HCT116 (cell line): Measurements from ENCODE around the gene ZNF112. TPM values are rescaled to one million over a fixed set of nuclear protein-coding genes. Genes with fewer than 3 reads are reported as not detected.

Source experiments
- ATAC-seq: fragments of 200-7000 bp; cut with Tn5 transposase; 2 replicates; pipeline ENCODE4 v1.9.1; 2020; ENCODE audit warnings: mild to moderate bottlenecking, moderate library complexity
- BruUV-seq: library from RNA; stranded (reverse); fragments of 400-500 nt; replicated peaks from 2 replicates; lab custom pipeline; 2021; lab: Mats Ljungman, UMichigan
- CTCF ChIA-PET: fragments of 300-600 bp; sonication (Branson Sonifier 250); formaldehyde crosslinking; loops from one replicate; lab custom pipeline; 2021; ENCODE audit warnings: antibody characterized with exemption; lab: Charles Lee
- POLR2A ChIA-PET: fragments of 300-600, 350-600 bp; sonication (Branson Sonifier 250); formaldehyde crosslinking; loops from one replicate; lab custom pipeline; 2021; ENCODE audit warnings: antibody characterized with exemption; lab: Charles Lee
- RAD21 ChIA-PET, 2 experiments: fragments of 300-600 bp; sonication (Branson Sonifier 250); formaldehyde crosslinking; loops; one replicate each; lab custom pipeline; 2023; ENCODE audit warnings: low total read pairs in 2 of 2; ENCODE audit not compliant: uncharacterized antibody in 2 of 2, unreplicated experiment in 2 of 2, low non-redundant PET in 1 of 2; lab: Charles Lee
- DNase-seq: peaks from one replicate; pipeline ENCODE4 v3.0.0-alpha.2; 2010; ENCODE audit warnings: low read depth, low spot score
- H2AFZ ChIP-seq: fragments of 200-600 bp; shearing (Covaris generic), sonication (generic); 2 replicates; pipeline ENCODE4 v1.6.1; 2017; ENCODE audit warnings: low read depth, mixed run types, mixed read lengths, antibody characterized with exemption, low read length; ENCODE audit not compliant: poor library complexity, severe bottlenecking
- H3K27ac ChIP-seq: 2 replicates; pipeline ENCODE4 v1.5.1; 2012; ENCODE audit warnings: low read depth, low read length
- H3K27me3 ChIP-seq: fragments of 200-600 bp; sonication (generic); 2 replicates; pipeline ENCODE4 v1.6.1; 2016; ENCODE audit warnings: mixed run types, low read length, mixed read lengths; ENCODE audit not compliant: insufficient read depth
- H3K36me3 ChIP-seq, 2 experiments: fragments of 200-500 bp in 1 of 2; fragments of 200-600 bp in 1 of 2; sonication (Bioruptor generic) in 1 of 2; sonication (generic) in 1 of 2; 2 replicates each; pipeline versions ENCODE4 v1.5.1 to v1.6.1; 2014 to 2016; ENCODE audit warnings: low read length in 2 of 2, inconsistent platforms in 1 of 2, mixed read lengths in 1 of 2, mixed run types in 1 of 2; ENCODE audit not compliant: insufficient read depth in 2 of 2, control insufficient read depth in 1 of 2
- H3K4me1 ChIP-seq, 2 experiments: fragments of 200-600 bp in 1 of 2; sonication (generic) in 1 of 2; 2 replicates each; pipeline versions ENCODE4 v1.5.1 to v1.6.1; 2012 to 2017; ENCODE audit warnings: low read length in 2 of 2, inconsistent platforms in 1 of 2, mild to moderate bottlenecking in 1 of 2, mixed read lengths in 1 of 2, mixed run types in 1 of 2, moderate library complexity in 1 of 2; ENCODE audit not compliant: insufficient read depth in 2 of 2, control insufficient read depth in 1 of 2
- H3K4me2 ChIP-seq: fragments of 200-600 bp; sonication (generic); 2 replicates; pipeline ENCODE4 v1.6.1; 2017; ENCODE audit warnings: mixed run types, low read length, mixed read lengths
- H3K4me3 ChIP-seq, 2 experiments: fragments of 200-600 bp in 1 of 2; sonication (generic) in 1 of 2; replicated peaks in 1 of 2; 2 replicates each; pipeline ENCODE4 v1.5.1; 2011 to 2016; ENCODE audit warnings: low read length in 2 of 2, control low read depth in 1 of 2, low read depth in 1 of 2, mild to moderate bottlenecking in 1 of 2, mixed read lengths in 1 of 2, mixed run types in 1 of 2
- H3K79me2 ChIP-seq: fragments of 200-600 bp; sonication (generic); 2 replicates; pipeline ENCODE4 v1.6.1; 2017; ENCODE audit warnings: mild to moderate bottlenecking, mixed run types, low read length, moderate library complexity, mixed read lengths; ENCODE audit not compliant: insufficient read depth
- H3K9ac ChIP-seq: fragments of 200-600 bp; sonication (generic); 2 replicates; pipeline ENCODE4 v1.6.1; 2016; ENCODE audit warnings: low read length, mixed read lengths
- H3K9me2 ChIP-seq: fragments of 200-600 bp; sonication (generic), shearing (Covaris generic); 2 replicates; pipeline ENCODE4 v1.6.1; 2017; ENCODE audit warnings: mixed run types, mild to moderate bottlenecking, moderate library complexity; ENCODE audit not compliant: insufficient read depth
- H3K9me3 ChIP-seq, 2 experiments: fragments of 200-500 bp in 1 of 2; fragments of 200-600 bp in 1 of 2; sonication (Bioruptor generic) in 1 of 2; sonication (generic) in 1 of 2; 2 replicates each; pipeline ENCODE4 v1.6.1; 2014 to 2017; ENCODE audit warnings: low read length in 2 of 2, mixed read lengths in 2 of 2, inconsistent platforms in 1 of 2, low read depth in 1 of 2, mild to moderate bottlenecking in 1 of 2, mixed run types in 1 of 2, moderate library complexity in 1 of 2; ENCODE audit not compliant: control insufficient read depth in 1 of 2, insufficient read depth in 1 of 2
- H4K20me1 ChIP-seq: fragments of 200-600 bp; sonication (generic), shearing (Covaris generic); 2 replicates; pipeline ENCODE4 v1.6.1; 2017; ENCODE audit warnings: mixed run types, mild to moderate bottlenecking, moderate library complexity; ENCODE audit not compliant: insufficient read depth
- CEBPB ChIP-seq: IDR thresholded peaks from 2 replicates; pipeline ENCODE4 v1.6.1; 2012; ENCODE audit warnings: low read depth
- EGR1 ChIP-seq: IDR thresholded peaks from 2 replicates; pipeline ENCODE4 v1.6.1; 2012; ENCODE audit warnings: low read depth
- EZH2phosphoT487 ChIP-seq: fragments of 200-600 bp; IDR thresholded peaks from 2 replicates; pipeline ENCODE4 v1.6.1; 2018; ENCODE audit warnings: antibody characterized with exemption, borderline replicate concordance
- FOSL1 ChIP-seq: IDR thresholded peaks from 2 replicates; pipeline ENCODE4 v1.6.1; 2012; ENCODE audit warnings: low read depth
- JUND ChIP-seq: IDR thresholded peaks from 2 replicates; pipeline ENCODE4 v1.6.1; 2012
- POLR2A ChIP-seq: IDR thresholded peaks from 2 replicates; pipeline ENCODE4 v1.7.0; 2011; ENCODE audit warnings: borderline replicate concordance; ENCODE audit not compliant: insufficient read depth, insufficient read length; ENCODE audit errors: extremely low read depth
- POLR2AphosphoS5 ChIP-seq: IDR thresholded peaks from 2 replicates; pipeline ENCODE4 v1.6.1; 2011; ENCODE audit warnings: mild to moderate bottlenecking, low read depth, low read length, moderate library complexity
- SIN3A ChIP-seq: IDR thresholded peaks from 2 replicates; pipeline ENCODE4 v1.6.1; 2012; ENCODE audit warnings: low read depth
- SP1 ChIP-seq: IDR thresholded peaks from 2 replicates; pipeline ENCODE4 v1.6.1; 2012; ENCODE audit warnings: low read depth
- intact Hi-C: fragments of 100-400 bp; cut with micrococcal nuclease; formaldehyde crosslinking; loops from 2 replicates; pipeline ENCODE4 v1.10.0; 2022
- total RNA-seq: library from RNA; stranded (reverse); gene quantifications from one replicate; pipeline ENCODE4 v1.2.1, GENCODE V29; 2021; ENCODE audit not compliant: unreplicated experiment
- TF ChIP-seq, protein P1 (sequence below): IDR thresholded peaks from 2 replicates; pipeline ENCODE4 v1.6.1; 2012; ENCODE audit warnings: low read depth
- TF ChIP-seq, protein P2 (sequence below): IDR thresholded peaks from 2 replicates; pipeline ENCODE4 v1.6.1; 2011; ENCODE audit warnings: mild to moderate bottlenecking, low read length, moderate library complexity; ENCODE audit not compliant: insufficient replicate concordance; ENCODE audit errors: extremely low read depth
- TF ChIP-seq, protein P3 (sequence below): IDR thresholded peaks from 2 replicates; pipeline ENCODE4 v1.6.1; 2012

Gene ZNF112
- total RNA-seq, 1 experiment from 2014 or later: 3.6 TPM

DNA sequence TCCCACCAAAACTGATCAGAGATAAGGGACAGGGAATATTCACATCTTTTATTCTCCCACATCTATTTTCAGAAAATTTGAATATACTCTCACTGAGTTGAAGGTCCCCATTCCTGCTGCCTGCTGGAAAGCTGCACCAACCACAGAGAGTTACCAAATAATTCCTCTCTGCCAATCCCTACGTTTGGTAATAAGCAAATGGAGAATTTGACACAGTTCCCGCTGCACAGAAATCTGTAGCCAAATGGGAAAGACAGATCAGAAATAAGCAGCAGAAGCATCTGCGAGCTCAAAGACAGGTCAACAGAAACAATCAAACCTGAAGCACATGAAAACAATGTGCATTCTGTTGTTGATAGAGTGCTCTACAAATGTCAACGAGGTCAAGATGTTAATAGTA is 9.9 kb downstream of the ZNF112 start:
- H3K36me3 ChIP-seq: no peaks in the 10 kb centered on the region
- DNase-seq: no peak
- no TSS peak for BruUV-seq
- H3K4me1 ChIP-seq: no peaks in the 10 kb centered on the region
- H3K9ac ChIP-seq: no peak overlapping the region
- H3K27me3 ChIP-seq: no peaks in the 10 kb centered on the region
- no peak overlapping the region for H2AFZ ChIP-seq
- no peak overlapping the region for H3K27ac ChIP-seq
- intact Hi-C loops: no loop called here
- ATAC-seq: no peak
- POLR2A ChIA-PET: no interaction called here
- H3K4me3 ChIP-seq: no peak overlapping the region
- TF ChIP-seq EZH2phosphoT487 (no peak), SP1 (no peak), POLR2AphosphoS5 (no peak), EGR1 (no peak), POLR2A (no peak), FOSL1 (no peak)
- TF ChIP-seq, protein P1, sequence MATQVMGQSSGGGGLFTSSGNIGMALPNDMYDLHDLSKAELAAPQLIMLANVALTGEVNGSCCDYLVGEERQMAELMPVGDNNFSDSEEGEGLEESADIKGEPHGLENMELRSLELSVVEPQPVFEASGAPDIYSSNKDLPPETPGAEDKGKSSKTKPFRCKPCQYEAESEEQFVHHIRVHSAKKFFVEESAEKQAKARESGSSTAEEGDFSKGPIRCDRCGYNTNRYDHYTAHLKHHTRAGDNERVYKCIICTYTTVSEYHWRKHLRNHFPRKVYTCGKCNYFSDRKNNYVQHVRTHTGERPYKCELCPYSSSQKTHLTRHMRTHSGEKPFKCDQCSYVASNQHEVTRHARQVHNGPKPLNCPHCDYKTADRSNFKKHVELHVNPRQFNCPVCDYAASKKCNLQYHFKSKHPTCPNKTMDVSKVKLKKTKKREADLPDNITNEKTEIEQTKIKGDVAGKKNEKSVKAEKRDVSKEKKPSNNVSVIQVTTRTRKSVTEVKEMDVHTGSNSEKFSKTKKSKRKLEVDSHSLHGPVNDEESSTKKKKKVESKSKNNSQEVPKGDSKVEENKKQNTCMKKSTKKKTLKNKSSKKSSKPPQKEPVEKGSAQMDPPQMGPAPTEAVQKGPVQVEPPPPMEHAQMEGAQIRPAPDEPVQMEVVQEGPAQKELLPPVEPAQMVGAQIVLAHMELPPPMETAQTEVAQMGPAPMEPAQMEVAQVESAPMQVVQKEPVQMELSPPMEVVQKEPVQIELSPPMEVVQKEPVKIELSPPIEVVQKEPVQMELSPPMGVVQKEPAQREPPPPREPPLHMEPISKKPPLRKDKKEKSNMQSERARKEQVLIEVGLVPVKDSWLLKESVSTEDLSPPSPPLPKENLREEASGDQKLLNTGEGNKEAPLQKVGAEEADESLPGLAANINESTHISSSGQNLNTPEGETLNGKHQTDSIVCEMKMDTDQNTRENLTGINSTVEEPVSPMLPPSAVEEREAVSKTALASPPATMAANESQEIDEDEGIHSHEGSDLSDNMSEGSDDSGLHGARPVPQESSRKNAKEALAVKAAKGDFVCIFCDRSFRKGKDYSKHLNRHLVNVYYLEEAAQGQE: no peak
- H3K4me2 ChIP-seq: no peak overlapping the region
- H3K79me2 ChIP-seq: no peaks in the 10 kb centered on the region
- H3K9me3 ChIP-seq: peaks cover 0 to 6% of the 10 kb centered on the region in 2 experiments; a peak in 1 of 4 replicates
- no peaks in the 10 kb centered on the region for H3K9me2 ChIP-seq
- RAD21 ChIA-PET: no interaction called here
- CTCF ChIA-PET: no interaction called here
- no peaks in the 10 kb centered on the region for H4K20me1 ChIP-seq

DNA sequence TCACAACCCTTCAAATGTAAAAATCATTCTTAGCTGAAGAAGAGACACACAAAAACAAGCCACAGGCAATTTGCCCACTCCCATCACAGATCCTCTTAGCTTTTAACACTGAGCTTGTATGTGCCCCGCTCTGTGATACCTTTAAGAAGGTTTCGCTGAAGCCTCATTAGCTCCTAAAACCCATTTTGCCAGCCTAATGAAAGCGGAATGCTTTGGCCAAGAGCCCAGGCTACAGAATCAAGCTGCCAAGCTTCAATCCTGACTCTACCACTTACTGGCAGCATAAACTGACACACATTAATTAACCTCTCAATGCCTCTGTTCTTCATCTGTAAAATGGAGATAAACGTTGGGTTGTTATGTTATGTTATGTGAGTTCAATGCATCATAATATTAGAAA is 10.5 kb downstream of the ZNF112 start:
- no peak overlapping the region for H3K4me2 ChIP-seq
- H3K9ac ChIP-seq: no peak overlapping the region
- H4K20me1 ChIP-seq: no peaks in the 10 kb centered on the region
- no peaks in the 10 kb centered on the region for H3K79me2 ChIP-seq
- H3K9me2 ChIP-seq: no peaks in the 10 kb centered on the region
- no peak for TF ChIP-seq JUND
- no peak for TF ChIP-seq SIN3A
- TF ChIP-seq POLR2AphosphoS5: no peak
- TF ChIP-seq, protein P2, sequence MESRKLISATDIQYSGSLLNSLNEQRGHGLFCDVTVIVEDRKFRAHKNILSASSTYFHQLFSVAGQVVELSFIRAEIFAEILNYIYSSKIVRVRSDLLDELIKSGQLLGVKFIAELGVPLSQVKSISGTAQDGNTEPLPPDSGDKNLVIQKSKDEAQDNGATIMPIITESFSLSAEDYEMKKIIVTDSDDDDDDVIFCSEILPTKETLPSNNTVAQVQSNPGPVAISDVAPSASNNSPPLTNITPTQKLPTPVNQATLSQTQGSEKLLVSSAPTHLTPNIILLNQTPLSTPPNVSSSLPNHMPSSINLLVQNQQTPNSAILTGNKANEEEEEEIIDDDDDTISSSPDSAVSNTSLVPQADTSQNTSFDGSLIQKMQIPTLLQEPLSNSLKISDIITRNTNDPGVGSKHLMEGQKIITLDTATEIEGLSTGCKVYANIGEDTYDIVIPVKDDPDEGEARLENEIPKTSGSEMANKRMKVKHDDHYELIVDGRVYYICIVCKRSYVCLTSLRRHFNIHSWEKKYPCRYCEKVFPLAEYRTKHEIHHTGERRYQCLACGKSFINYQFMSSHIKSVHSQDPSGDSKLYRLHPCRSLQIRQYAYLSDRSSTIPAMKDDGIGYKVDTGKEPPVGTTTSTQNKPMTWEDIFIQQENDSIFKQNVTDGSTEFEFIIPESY: no peak
- no peak for TF ChIP-seq POLR2A
- TF ChIP-seq, protein P3, sequence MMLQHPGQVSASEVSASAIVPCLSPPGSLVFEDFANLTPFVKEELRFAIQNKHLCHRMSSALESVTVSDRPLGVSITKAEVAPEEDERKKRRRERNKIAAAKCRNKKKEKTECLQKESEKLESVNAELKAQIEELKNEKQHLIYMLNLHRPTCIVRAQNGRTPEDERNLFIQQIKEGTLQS: no peak
- TF ChIP-seq CEBPB: no peak
- BruUV-seq: no TSS peak
- ATAC-seq (no peak), DNase-seq (no peak)
- peaks cover 0 to 6% of the 10 kb centered on the region in 2 experiments; a peak in 1 of 4 replicates for H3K9me3 ChIP-seq
- H3K4me3 ChIP-seq: no peak overlapping the region
- H3K27ac ChIP-seq: no peak overlapping the region
- no peaks in the 10 kb centered on the region for H3K36me3 ChIP-seq
- no peaks in the 10 kb centered on the region for H3K27me3 ChIP-seq
- no peak overlapping the region for H2AFZ ChIP-seq
- ChIA-PET POLR2A (no interaction called here), CTCF (no interaction called here), RAD21 (no interaction called here)
- intact Hi-C loops: no loop called here
- H3K4me1 ChIP-seq: no peaks in the 10 kb centered on the region
